Measurements from ENCODE around the gene CFB. TPM values are rescaled to one million over a fixed set of nuclear protein-coding genes. Genes with fewer than 3 reads are reported as not detected.
"Not testable (repeated sequence)": the region's sequence is repeated elsewhere in the genome, so short reads cannot be mapped to it uniquely, and the experiment has no call there.

CFB gene
- total RNA-seq, 1 donor from 2014 or later, result 2.0 TPM

- DNase-seq, result no peak
Observed at GRCh38 chr6:31915351-31915750, 30.5 kb upstream of the CFB start.

- DNase-seq, result no peak
Observed at GRCh38 chr6:31915756-31916155, 30.1 kb upstream of the CFB start.

- no peak for DNase-seq
Observed at GRCh38 chr6:31918069-31918720, 27.7 kb upstream of the CFB start.

- no peak for DNase-seq
Observed at GRCh38 chr6:31919624-31920303, 26.1 kb upstream of the CFB start.

- DNase-seq, result no peak
Observed at GRCh38 chr6:31920811-31921210, 25.1 kb upstream of the CFB start.

- DNase-seq, result peak; percentile 19
Observed at GRCh38 chr6:31922942-31923341, 23.0 kb upstream of the CFB start.

GRCh38 chr6:31927242-31927862 is 18.5 kb upstream of the CFB start, which contains the start of gene C2:
Gene C2 (plus strand): TSS chr6:31927717. CDS start chr6:31927753, 36 bp downstream.
- DNase-seq, result no peak

GRCh38 chr6:31927863-31928671 is 17.8 kb upstream of the CFB start:
- no peak for DNase-seq

- no peak for DNase-seq
Observed at GRCh38 chr6:31928672-31928939, 17.3 kb upstream of the CFB start.

GRCh38 chr6:31930962-31931361 is 14.9 kb upstream of the CFB start:
- no peak for DNase-seq

- not testable (repeated sequence) for DNase-seq
Observed at GRCh38 chr6:31932137-31932536, 13.8 kb upstream of the CFB start.

GRCh38 chr6:31933537-31933936 is 12.4 kb upstream of the CFB start:
- DNase-seq, result no peak

GRCh38 chr6:31935021-31935420 is 10.9 kb upstream of the CFB start:
- DNase-seq, result no peak

- DNase-seq, result no peak
Observed at GRCh38 chr6:31935823-31936222, 10.1 kb upstream of the CFB start.

GRCh38 chr6:31940256-31940664 is 5.6 kb upstream of the CFB start:
- DNase-seq, result no peak

- no peak for DNase-seq
Observed at GRCh38 chr6:31943742-31944141, 2.2 kb upstream of the CFB start.

GRCh38 chr6:31945154-31945506 is 765 bp upstream of the CFB start:
- no peak for DNase-seq

GRCh38 chr6:31946370-31946885 is 533 bp downstream of the CFB start:
- no peak for DNase-seq

GRCh38 chr6:31947070-31947675 is 1.3 kb downstream of the CFB start:
- no peak for DNase-seq

- no peak for DNase-seq
Observed at GRCh38 chr6:31947864-31948263, 2.0 kb downstream of the CFB start.

GRCh38 chr6:31948306-31948705 is 2.4 kb downstream of the CFB start:
- no peak for DNase-seq

- no peak for DNase-seq
Observed at GRCh38 chr6:31948753-31949413, 3.0 kb downstream of the CFB start.

Measured in dermis blood vessel endothelial cell (primary cell).